Aorta (tissue), 5 donors: ENCODE results near the gene MYCN. TPM values are rescaled to one million over a fixed set of nuclear protein-coding genes. Genes with fewer than 3 reads are reported as not detected.

Experiments
- ATAC-seq: fragments of 200-7000 bp; cut with Tn5 transposase; one replicate; pipeline ENCODE4 v1.9.1; 2022; ENCODE audit warnings: moderate library complexity; ENCODE audit not compliant: low FRiP score
- DNase-seq, 2 donors: peaks; one replicate each; pipeline ENCODE4 v3.0.0-alpha.2; 2020
- H3K27ac ChIP-seq, 2 donors: one replicate each; pipeline ENCODE4 v1.5.1; 2013; ENCODE audit warnings: low read length in 2 of 2, mild to moderate bottlenecking in 2 of 2, moderate library complexity in 2 of 2, control low read depth in 1 of 2, inconsistent platforms in 1 of 2, low read depth in 1 of 2
- H3K27me3 ChIP-seq, 2 donors: one replicate each; pipeline ENCODE4 v1.6.1; 2013; ENCODE audit warnings: control low read depth in 1 of 2, low read length in 1 of 2, mild to moderate bottlenecking in 1 of 2, moderate library complexity in 1 of 2; ENCODE audit not compliant: insufficient read depth in 2 of 2, control insufficient read depth in 1 of 2
- H3K36me3 ChIP-seq, 2 donors: one replicate each; pipeline ENCODE4 v1.6.1; 2013; ENCODE audit warnings: control low read depth in 1 of 2, low read length in 1 of 2, mild to moderate bottlenecking in 1 of 2; ENCODE audit not compliant: insufficient read depth in 2 of 2, control insufficient read depth in 1 of 2
- H3K4me1 ChIP-seq, 2 donors: one replicate each; pipeline ENCODE4 v1.6.1; 2013; ENCODE audit warnings: low read length in 2 of 2, control low read depth in 1 of 2, mild to moderate bottlenecking in 1 of 2, moderate library complexity in 1 of 2; ENCODE audit not compliant: insufficient read depth in 2 of 2, control insufficient read depth in 1 of 2
- H3K4me3 ChIP-seq, 2 donors: one replicate each; pipeline ENCODE4 v1.5.1; 2013; ENCODE audit warnings: low read length in 2 of 2, control low read depth in 1 of 2, mild to moderate bottlenecking in 1 of 2
- H3K9me3 ChIP-seq: one replicate; pipeline ENCODE4 v1.6.1; 2013; ENCODE audit warnings: mild to moderate bottlenecking, low read length; ENCODE audit not compliant: control insufficient read depth
- whole genome bisulfite sequencing, 2 donors: extraction: QIAGEN DNeasy Blood & Tissue Kit; methylation state at CpG; one replicate each; pipeline ENCODE4 v1.1.7; 2013; 5-methylcytosine and 5-hydroxymethylcytosine counted together
- intact Hi-C, 2 donors: fragments of 100-400 bp; cut with DNase I; formaldehyde crosslinking; loops; one replicate each; pipeline versions ENCODE4 v1.14.2 to v1.15.0; 2022
- polyA plus RNA-seq, 2 donors: library from polyadenylated mRNA; stranded (reverse); fragments of 200-250 nt; gene quantifications; one replicate each; pipeline ENCODE4 v1.2.3, GENCODE V29; 2013
- total RNA-seq, 2 donors: library from RNA; stranded (reverse); fragmentation: NEBNext Ultra II Directional; extraction: Animal tissue kit (Norgen Biotek cat#: 25700); gene quantifications; one replicate each; pipeline ENCODE4 v1.2.1, GENCODE V29; 2021
- donor health status: healthy with polysubstance abuse.
- donor health status: Bipolar disorder and iron deficiency.
- donor health status: DM: no; HTN: no; CAD: no.
- donor health status: DM: no; HTN: no; CAD: no.
- donor health status: DM: yes; HTN: yes; CAD: no.

Gene MYCN
- total and polyA plus RNA-seq, 4 donors, result 0.26 to 2.1 (median 0.45) TPM; not detected in 1

GRCh38 chr2:15933184-15933845 is 7.0 kb upstream of the MYCN start:
- no peaks in the 10 kb centered on the region for H3K36me3 ChIP-seq
- H3K27ac ChIP-seq, result no peak overlapping the region
- 89 to 90% methylated on average over 11 of the region's 11 CpGs for WGBS, 2 donors
- H3K4me3 ChIP-seq, result no peak overlapping the region
- no peaks in the 10 kb centered on the region for H3K9me3 ChIP-seq
- H3K4me1 ChIP-seq, result no peaks in the 10 kb centered on the region
- ATAC-seq, result no peak
- DNase-seq, result no peak
- H3K27me3 ChIP-seq, result no peaks in the 10 kb centered on the region
- intact Hi-C loops, result loop anchor here in 1 of 2 donors (10.0 kb wide), 1 partner anchor 671 kb away; no protein-coding TSS in a partner anchor

DNA sequence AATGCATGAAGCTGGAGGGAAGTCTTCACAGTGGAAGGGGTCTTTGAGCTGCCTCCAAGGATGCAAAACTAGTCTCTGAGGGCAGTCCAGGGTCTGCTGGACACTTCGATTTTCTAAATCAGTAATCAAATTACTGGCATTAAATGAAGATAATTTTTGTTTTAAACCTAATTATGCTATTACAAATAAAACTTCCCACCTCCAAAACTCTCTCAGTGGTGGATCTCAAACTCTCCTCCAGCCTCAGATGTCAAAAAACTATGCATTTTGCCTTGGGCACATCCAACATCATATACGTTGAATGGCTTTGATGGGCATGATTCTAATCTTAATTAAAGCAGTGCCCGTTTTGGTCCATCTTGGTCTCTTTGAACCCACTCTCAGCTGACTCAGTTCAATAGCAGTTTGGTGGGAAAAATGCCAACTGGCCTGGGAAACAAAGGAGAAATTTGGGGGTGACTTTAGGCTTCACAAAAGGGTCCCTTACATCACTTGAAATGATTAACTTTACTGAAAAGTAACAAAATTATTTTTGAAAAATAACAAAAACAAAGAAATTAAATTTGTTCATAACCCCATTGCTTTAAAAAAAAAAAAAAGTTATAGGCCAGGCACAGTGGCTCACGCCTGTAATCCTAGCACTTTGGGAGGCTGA is 5.9 kb upstream of the MYCN start:
- H3K36me3 ChIP-seq, result no peaks in the 10 kb centered on the region
- no peak for ATAC-seq
- no peak overlapping the region for H3K27ac ChIP-seq
- no peaks in the 10 kb centered on the region for H3K4me1 ChIP-seq
- DNase-seq, result no peak
- no peak overlapping the region for H3K4me3 ChIP-seq
- no peaks in the 10 kb centered on the region for H3K9me3 ChIP-seq
- WGBS, 2 donors, result 83 to 86% methylated on average over 4 of the region's 4 CpGs
- intact Hi-C loops, result loop anchor here in 1 of 2 donors (10.0 kb wide), 1 partner anchor 670 kb away; no protein-coding TSS in a partner anchor
- H3K27me3 ChIP-seq, result no peaks in the 10 kb centered on the region

- Histone ChIP-seq H3K4me3 (no peak overlapping the region), H3K36me3 (no peaks in the 10 kb centered on the region), H3K27ac (no peak overlapping the region), H3K27me3 (no peaks in the 10 kb centered on the region), H3K9me3 (no peaks in the 10 kb centered on the region), H3K4me1 (no peaks in the 10 kb centered on the region)
- DNase-seq (no peak), ATAC-seq (no peak)
- intact Hi-C loops, result loop anchor here in 1 of 2 donors (10.0 kb wide), 1 partner anchor 670 kb away; no protein-coding TSS in a partner anchor
- 84 to 85% methylated on average over 6 of the region's 6 CpGs for WGBS, 2 donors
Observed at GRCh38 chr2:15935189-15935588, 5.2 kb upstream of the MYCN start.

GRCh38 chr2:15935675-15936074 is 4.7 kb upstream of the MYCN start:
- intact Hi-C loops, result loop anchor here in 1 of 2 donors (10.0 kb wide), 1 partner anchor 669 kb away; no protein-coding TSS in a partner anchor
- WGBS, 2 donors, result 55 to 73% methylated on average over 4 of the region's 4 CpGs

DNA sequence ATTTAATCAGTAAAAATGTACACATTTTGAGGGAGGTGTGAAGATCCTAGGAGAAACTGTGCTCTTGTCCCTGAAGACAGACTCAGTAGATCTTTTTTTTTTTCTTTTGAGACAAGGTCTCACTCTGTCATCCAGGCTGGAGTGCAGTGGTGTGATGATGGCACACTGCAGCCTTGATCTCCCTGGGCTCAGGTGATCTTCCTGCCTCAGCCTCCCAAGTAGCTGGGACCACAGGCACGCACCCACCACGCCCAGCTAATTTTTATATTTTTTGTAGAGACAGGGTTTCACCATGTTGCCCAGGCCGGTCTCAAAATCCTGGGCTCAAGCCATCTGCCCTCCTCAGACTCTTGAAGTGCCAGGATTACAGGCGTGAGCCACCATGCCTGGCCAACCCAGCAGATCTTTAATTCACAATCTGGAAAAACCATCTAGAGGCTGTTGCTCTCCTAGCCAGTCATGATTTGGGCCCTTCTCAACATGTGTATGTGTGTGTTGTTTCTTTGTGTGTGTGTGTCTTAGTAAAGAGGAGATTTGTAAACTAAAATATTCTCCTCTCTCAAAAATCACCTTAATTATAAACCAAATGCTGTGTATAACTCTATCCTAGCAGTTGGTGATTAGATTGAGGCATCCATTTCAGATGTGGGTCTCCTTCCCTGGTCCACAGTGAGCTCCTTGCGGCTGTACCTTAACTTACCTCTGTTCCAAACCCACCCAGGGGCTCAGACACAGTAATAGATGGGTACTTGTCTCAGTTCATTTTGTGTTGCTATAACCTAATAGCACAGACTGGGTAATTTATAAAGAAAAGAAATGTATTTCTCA is 3.9 kb upstream of the MYCN start:
- Histone ChIP-seq H3K27me3 (no peaks in the 10 kb centered on the region), H3K36me3 (no peaks in the 10 kb centered on the region), H3K4me3 (no peak overlapping the region), H3K9me3 (no peaks in the 10 kb centered on the region), H3K27ac (no peak overlapping the region), H3K4me1 (no peaks in the 10 kb centered on the region)
- DNase-seq (no peak), ATAC-seq (no peak)
- 69 to 73% methylated on average over 5 of the region's 5 CpGs for WGBS, 2 donors
- intact Hi-C loops, result loop anchor here in 1 of 2 donors (10.0 kb wide), 1 partner anchor 668 kb away; no protein-coding TSS in a partner anchor

More at GRCh38 chr2:15935675-15936074, 4.7 kb upstream of the MYCN start:
- no peaks in the 10 kb centered on the region for H3K4me1 ChIP-seq
- H3K9me3 ChIP-seq, result no peaks in the 10 kb centered on the region
- ATAC-seq (no peak), DNase-seq (no peak)
- no peak overlapping the region for H3K27ac ChIP-seq
- no peak overlapping the region for H3K4me3 ChIP-seq
- H3K36me3 ChIP-seq, result no peaks in the 10 kb centered on the region
- H3K27me3 ChIP-seq, result no peaks in the 10 kb centered on the region

- Histone ChIP-seq H3K27me3 (no peaks in the 10 kb centered on the region), H3K27ac (no peak overlapping the region), H3K36me3 (no peaks in the 10 kb centered on the region), H3K4me1 (no peaks in the 10 kb centered on the region), H3K4me3 (no peak overlapping the region), H3K9me3 (no peaks in the 10 kb centered on the region)
- DNase-seq (no peak), ATAC-seq (no peak)
- 77 to 78% methylated on average over 8 of the region's 8 CpGs for WGBS, 2 donors
- intact Hi-C loops, result loop anchor here in 1 of 2 donors (10.0 kb wide), 1 partner anchor 668 kb away; no protein-coding TSS in a partner anchor
Observed at GRCh38 chr2:15937105-15937881, 3.1 kb upstream of the MYCN start.

DNA sequence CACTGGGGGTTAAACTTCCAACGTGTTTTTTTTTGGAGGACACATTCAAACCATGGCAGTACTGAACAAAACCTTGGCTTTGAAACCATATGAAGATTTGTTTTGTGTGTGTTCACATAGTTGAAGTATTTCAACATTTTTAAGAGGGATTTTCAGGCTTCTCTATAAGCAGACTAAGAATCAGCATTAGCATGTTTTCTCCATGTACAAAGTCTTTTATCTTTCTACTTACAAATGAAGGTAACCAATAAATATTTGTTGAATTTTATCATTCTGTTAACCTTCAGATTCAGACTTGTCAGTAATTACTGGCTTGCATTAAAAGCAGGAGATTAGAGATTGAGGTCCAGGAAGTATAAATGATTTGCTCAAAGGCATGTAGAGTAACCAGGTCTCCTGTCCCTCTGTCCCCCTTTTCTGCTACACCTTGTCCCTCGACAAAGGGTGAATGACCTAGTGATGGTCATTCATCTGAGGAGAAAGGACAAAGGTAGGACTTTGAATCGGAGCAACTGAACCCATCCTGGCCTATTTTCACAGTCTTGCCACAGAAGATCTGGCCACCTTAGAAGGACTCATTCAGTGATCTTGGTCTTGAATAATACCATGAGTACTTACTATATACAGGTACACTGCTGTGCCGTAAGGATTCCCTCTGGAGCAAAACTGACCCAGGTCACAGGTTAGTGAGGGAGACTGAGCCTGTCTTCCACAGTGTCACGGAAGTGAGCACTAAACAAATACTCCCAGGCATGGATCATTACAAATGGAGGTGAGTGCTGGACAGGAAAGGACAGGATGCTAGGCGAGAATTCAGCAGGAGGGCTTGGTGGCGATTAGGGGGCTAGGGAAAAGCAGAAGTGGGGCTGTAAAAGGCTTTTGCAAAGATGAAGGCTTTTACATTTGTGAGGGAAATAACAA is 2.2 kb upstream of the MYCN start:
- Histone ChIP-seq H3K9me3 (no peaks in the 10 kb centered on the region), H3K36me3 (no peaks in the 10 kb centered on the region), H3K27me3 (no peaks in the 10 kb centered on the region), H3K27ac (no peak overlapping the region), H3K4me1 (no peaks in the 10 kb centered on the region), H3K4me3 (no peak overlapping the region)
- DNase-seq (no peak), ATAC-seq (no peak)
- intact Hi-C loops, result loop anchor here in 1 of 2 donors (10.0 kb wide), 1 partner anchor 667 kb away; no protein-coding TSS in a partner anchor
- WGBS, 2 donors, result 86 to 90% methylated on average over 7 of the region's 7 CpGs
